NCI-H187 (cell line): Measurements from ENCODE around the gene CDC42EP3.

Experiments
- DNase-seq, 2 experiments: peaks; one replicate each; lab custom pipeline; 2025; lab: John Stamatoyannopoulos, UW

CDC42EP3 gene

DNA sequence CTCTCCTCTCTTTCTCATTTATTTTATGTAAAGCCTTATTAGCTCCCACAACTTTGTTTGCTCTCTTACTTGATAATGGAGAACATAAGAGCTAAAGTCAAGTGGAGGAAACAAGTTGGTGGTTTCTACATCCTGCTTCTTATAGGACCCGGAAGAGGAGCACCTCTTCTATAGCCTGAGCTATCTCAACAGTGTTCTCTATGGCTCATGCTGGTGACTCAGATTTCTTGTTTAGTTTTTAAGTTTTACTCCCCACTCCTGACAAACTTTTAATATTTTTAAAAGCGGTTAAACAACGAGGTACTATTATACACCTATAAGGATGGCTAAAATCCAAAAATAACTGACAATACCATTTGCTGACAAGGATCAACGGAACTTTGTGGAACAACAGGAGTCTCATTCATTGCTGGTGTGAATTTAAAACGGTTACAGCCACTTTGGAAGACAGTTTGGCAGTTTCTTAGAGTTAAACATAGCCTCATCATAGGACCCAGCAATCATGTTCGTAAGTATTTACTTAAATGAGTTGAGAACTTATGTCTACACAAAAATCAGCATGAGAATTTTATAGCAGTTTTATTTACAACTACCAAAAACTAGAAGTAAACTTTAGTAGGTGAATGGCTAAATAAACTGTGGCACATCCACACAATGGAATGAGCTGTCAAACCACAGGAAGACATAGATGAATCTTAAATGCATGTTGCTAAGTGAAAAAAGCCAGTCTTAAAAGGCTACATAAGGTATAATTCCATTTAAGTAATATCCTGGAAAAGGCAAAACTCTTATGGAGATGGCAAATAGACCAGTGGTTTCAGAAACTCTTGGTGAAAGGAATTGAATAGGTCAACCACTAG lies 12.7 kb upstream of the CDC42EP3 start:
- DNase-seq = no peak

DNA sequence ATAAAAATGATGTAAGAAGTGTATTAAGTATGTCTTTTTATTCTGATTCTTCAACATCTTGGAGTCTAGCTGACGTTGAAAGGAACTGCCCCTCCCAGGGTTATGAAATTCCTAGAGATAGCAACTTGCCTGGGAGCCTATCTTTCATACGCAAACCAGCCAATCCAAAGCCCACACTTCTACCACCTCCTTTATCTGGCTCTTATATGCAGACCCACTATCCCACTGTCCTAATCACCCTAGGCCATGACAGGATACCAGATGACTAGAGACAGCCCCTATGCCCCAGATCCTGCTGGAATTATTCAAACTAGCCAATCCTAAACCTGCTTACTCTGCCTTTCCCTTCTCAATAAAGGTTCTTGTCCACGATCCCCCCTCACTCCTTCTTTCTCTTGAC lies 11.8 kb upstream of the CDC42EP3 start:
- DNase-seq = no peak

DNA sequence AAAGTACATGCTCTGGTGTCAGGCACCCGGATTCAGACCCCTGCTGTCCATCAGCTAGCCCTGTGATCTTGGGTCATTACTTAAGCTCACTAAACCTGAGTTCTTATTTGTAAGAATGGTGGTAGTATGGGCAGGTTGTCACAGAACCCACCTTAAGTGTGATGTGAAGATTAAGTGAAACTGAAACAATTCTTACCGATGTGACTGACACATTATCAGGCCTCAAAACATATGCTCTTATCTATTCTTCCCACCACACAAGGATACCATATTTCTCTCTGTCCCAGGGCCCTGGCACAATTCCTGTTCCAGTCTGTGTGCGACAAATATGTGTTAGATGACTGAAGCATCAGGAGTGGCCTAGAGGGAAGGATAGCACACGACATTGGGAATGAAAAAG lies 11.0 kb upstream of the CDC42EP3 start:
- DNase-seq = no peak

DNA sequence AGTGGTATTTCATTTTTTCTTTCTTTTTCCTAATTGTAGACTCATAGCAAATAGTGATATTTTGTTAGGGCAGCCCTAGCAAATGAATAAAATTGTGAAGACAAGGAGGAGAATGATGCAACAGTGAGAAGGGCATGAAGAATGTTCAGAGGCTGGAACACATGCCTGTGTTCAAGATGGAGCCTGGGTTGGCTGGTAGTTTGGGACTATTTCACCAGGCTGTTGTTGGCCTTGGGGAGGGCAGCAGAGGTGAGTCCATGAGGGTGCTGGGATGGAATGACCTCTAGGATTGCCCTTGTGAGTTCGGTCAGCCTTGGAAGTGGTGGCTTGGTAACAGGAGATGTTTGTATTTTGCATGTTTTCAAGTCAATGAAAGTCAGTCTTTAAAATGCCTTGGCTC lies 10.1 kb upstream of the CDC42EP3 start:
- no peak for DNase-seq

DNA sequence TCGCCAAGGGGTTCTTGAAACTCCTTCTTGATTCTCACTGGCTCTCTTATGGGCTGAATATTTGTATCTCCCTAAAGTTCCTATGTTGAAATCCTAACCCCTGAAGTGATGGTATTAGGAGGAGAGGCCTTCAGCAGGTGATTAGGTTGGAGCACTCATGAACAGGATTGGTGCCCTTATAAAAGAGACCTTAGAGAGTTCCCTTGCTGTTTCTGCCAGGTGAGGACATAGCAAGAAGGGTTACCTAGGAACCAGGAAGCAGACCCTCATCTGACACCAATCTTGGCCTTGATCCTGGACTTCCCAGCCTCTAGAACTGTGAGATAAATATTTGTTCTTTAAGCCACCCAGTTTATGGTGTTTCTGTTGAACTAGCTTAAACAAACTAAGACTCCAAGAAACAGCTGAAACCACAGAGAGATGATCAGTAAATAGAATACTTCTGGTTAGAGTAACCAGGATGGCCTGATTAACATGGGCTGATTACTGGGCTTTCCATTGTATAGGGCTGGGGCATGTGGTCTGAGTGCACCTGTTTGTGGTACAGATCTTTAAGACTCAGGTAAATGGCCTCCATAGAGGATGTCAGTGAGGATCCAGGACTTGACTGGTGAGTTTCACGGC lies 7.7 kb upstream of the CDC42EP3 start:
- no peak for DNase-seq

DNA sequence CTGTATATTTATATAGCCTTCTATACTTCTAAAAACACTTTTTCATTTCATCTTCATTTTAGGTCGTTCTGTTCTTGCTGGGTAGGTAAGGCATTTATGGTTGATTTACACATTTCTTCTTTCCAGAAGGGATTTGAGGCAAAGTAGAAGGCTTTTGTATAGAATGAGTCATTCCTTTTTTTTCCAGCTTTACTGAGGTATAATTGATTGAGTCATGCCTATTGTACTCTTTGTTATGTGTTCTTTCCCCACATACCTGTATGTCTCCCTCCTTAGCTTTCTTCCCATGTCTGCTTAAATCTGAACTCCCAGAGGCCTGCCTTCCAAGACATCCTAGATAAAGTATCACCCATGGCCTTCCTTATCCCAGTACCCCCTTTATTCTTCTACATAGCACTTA lies 4.8 kb upstream of the CDC42EP3 start:
- no peak for DNase-seq

DNA sequence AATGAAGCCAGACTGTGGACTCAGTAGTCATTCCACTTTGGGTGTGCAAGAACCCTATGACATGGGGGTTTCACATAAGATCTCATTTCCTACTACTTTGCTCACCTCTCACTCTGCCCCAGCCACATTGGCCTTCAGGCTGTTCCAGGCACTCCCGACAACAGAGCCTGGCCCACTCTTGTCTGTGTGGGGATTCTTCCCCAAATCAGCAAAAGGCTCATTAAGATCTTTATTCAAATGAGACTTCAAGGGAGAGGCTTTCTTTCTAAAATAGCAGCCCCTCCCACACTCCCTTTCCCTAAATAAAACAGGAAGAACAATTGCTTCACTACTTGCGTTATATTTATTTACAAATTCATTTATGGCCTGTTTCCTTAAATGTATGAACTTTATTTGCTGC lies 3.5 kb upstream of the CDC42EP3 start:
- DNase-seq = no peak

DNA sequence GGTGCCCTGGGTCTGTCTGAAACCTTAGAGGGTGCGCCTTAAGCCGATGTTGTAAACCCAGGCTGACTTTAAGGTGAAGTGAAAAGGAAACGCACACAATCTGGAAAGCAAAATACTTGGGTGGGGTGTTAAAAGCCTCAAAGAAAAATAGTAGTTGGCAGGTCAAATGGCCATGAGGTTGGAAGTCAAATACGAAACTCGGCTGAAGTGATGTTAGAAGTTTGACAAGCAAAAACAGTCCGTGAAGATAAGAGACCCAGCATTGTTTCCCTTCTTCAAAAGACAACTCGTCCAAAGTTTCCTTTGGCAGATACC lies 1.4 kb upstream of the CDC42EP3 start:
- DNase-seq = no peak

DNA sequence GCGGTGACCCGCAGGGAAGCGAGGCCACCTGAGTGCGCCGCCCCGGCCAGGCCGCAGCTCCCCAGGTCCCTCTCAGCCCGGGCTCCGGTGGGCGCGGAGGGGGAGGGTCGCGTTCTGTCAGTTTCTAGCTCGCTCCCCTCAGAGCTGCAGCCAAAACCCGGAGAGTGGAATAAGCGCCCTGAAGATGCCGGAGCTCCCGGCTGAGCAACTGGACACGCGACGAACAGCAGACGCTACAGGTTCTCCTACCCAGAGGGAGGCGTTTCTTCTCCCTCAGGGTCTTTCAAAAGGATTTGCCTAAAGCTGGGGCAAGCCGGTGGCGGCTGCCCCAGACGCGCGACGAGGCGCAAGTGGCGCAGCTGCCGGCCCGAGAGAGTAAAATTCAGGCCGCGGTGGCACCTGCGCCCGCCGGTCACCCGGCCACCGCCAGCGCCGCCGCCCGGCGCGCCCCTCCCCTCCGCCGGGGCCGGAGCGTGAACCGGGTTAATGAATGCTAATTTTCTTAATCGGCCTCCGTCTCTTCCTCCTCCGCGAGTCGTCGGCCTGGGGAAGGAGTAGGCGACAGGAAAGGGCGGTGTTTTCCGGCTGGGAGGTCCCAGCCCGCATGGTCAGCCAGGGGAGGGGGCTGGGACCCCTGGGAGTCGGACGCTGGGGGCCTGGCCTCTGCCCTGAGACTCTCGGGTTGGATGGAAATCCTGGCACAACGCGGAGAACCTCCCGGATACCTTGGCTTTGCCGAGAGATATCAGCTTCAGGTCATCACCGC lies 845 bp upstream of the CDC42EP3 start:
- DNase-seq = peak; percentile 43 to 47

DNA sequence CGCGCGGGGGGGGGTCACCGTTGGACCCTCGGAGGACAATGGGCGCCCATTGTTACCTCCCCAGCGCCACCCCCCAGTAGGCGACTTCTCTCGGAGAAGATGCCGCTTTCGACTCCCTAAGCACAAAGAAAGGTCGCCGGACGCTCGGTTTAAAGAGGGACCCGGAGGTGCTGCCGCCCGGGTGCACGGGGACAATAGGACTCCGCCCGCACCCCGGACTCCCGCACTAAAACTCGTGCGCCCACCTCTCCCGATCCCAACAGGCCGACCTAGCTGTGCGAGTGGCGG lies 318 bp upstream of the CDC42EP3 start:
- no peak for DNase-seq

DNA sequence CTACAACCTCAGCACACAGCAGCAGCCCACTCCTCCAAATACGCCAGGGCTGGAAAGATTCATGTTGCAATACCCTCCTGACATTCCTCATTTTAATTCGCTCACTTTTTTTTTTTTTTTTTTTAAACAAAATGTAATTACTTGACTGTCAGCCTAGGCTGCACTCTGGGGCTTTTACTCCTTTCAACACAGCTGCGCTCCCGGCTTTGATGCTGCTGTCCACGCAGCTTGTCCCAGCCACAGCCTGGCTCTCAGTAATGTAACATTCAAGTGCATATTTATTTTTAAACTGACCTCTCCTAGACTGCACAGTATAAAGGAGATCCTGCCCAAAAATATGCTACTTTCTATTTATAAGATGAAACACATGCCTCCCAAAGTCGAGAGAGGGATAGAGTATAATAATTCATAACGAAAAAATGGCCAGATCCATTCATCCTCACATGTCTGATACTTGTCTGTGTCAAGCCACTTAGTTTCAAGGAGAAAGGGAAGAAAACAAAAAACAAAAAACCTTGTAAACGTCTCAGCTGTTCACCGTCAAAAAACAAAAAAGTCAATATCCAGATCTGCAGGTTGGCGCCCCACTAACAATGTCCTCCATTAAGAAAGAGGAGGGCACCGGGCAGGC lies 949 bp downstream of the CDC42EP3 start:
- DNase-seq = no peak

DNA sequence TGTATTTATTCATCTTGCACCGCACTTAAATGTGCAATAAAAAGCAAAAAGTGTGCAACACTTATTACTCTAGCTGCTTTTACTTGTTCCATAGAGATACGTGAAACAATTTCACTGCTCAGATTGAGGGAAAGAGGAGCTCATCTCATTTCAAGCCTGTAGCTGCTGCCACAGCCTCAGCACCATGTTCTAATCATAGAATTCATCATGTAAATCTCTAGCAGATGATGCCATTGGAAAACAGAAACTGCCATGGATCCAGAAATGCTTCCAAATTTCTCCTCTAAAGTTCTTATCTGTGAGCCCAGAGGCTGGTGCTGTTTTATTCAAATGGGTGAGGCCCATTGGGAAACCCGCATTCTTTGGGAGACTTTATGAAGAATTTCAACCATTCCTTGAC lies 2.0 kb downstream of the CDC42EP3 start:
- no peak for DNase-seq

DNA sequence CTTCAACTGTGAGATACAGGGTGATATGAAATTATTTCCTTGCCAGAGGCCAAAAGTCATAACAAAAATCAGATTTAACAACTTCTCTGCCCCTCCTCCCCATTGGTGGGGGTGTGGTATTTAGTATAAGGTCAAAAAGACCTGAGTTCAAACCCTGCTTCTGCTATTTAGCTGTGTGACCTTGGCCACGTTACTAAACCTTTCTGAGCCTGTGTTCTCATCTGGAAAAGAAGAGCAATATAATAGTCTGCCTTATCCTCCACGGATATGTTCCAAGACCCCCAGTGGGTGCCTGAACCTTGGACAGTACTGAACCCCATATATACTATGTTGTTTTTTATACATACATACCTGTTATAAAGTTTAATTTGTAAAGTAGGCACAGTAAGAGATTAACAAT lies 3.7 kb downstream of the CDC42EP3 start:
- DNase-seq = no peak

DNA sequence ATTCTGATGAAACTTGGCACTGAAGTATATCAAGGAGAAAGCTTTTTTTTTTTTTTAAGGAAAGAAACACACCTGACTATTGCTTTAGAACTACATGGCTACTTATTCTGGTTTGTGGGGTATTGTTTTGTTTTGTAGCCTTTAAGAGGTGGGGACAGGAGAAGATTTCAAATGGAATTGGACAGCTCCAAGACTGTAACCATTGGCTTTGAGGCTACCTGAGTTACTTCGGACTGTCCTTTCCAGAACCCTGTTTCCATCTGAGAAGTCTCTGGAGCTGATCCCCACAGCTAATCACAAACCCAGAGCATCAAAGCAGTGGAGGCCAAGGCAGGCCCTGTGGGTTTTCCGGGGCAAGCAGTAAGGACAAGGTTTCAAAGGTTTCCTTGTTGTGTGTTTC lies 4.7 kb downstream of the CDC42EP3 start:
- no peak for DNase-seq

DNA sequence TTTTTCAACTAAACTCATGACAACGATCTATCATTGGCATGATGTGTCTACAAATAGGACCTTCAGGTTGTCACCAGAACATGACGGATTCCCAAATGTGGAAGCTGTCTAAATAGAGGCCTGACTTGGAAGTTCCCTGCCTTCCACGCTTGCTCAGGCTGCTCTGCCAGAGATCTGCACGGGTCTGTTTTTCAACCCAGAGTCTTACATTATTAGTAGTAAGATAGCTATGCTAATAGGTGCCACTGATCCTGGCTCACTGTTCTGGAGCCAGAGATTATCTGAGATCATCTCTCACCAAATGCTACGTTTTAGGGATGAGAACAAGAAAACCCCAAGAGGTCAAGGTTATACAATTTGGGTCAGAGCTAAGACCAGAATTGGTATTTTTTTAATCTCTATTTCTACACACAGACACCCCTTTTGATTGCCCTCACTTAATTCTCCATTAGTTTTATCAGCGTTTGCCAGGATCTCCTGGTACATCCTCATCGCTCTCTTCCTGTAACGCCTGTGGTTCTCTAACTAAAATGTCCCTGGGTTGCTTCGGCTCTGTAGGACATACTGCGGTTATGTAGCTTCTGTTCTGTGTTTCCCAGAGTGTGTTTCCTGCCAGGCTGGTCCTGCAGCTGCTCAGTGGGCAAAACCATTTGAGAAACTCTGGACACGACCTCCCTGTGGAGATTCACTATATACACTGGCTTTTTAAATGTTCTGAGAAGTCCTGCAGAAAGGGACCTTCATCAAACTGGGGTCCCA lies 5.7 kb downstream of the CDC42EP3 start:
- DNase-seq = no peak

DNA sequence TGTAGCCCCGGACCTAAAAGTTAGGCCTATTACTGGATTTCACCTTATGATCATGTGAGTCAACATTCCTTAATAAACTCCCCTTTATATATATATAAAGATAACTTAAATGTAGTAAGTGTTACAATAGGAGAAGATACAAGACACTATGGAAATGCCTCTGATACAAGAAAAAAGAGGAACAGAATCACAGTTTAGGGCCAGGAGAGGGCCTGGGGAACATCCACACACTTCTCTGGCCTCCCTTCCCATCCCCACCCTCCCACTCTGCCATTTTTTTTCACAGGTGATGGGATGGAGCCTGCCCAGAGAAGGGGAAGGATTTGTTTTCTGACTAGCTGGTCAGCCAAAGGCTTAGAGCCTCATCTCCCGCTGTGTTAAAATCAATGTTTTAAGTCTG lies 6.4 kb downstream of the CDC42EP3 start:
- DNase-seq = no peak

DNA sequence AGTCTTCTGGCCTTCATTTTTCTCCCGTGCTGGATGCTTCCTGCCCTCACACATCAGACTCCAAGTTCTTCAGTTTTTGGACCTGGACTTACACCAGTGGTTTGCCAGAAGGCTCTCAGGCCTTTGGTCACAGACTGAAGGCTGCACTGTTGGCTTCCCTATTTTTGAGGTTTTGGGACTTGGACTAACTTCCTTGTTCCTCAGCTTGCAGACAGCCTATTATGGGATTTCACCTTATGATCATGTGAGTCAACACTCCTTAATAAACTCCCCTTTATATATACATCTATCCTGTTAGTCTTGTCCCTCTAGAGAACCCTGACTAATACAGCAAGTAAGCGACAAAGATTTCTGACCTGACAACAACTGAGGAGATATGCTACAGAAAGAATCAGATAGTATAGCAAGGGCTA lies 7.2 kb downstream of the CDC42EP3 start:
- no peak for DNase-seq

DNA sequence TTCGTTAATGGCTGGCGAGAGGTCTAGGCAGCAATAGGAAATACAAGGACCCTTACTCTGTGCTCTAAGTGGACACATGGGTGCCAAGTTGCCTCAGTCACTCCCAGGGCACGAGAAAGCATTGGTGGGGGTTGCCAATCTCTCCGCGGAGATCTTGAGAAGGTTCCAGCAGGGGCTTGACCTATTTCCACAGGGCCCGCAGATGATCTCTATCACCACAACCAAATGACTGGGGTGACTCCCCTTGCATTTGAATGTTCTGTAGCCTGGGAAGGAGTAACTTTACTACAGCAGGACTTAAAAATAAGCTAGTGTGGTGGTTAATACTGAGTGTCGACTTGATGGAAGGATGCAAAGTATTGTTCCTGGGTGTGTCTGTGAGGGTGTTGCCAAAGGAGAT lies 8.1 kb downstream of the CDC42EP3 start:
- no peak for DNase-seq

DNA sequence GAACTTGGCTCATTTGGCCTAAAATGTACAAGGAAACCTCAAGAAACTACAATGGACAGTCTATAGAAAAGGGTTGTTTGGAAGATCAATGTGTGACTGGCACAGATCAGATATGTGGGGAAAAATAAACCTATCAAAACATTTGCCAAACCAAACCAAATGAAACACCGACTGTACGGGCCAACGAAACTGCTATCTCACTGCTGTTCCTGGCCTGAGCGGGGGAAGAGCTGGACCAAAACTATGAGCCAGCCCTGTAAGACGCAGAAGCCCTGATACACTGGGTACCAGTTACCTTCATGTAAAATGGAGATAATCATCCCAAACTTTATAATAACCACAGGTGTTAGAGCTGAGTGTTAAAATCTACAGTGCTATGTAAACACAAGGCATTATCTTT lies 11.7 kb downstream of the CDC42EP3 start:
- DNase-seq = no peak

DNA sequence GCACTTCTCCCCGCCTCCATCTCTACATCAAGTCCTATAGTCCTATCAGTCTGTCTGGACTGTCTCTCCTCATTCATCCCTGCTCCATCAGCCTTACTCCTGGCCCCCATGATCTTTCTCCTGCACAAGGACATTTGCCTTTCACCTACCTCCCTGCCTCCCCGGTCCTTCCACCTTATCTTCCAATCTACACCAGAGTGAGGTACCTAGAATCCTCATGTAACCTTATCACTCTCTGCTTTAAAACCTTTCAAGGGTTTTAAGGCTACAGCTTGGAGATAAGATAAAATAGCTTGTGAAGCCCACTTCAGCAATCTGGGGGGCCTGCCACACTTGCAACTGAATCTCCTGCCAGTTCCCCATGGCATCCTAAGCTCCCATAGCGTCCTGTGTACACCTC lies 12.8 kb downstream of the CDC42EP3 start:
- DNase-seq = no peak

DNA sequence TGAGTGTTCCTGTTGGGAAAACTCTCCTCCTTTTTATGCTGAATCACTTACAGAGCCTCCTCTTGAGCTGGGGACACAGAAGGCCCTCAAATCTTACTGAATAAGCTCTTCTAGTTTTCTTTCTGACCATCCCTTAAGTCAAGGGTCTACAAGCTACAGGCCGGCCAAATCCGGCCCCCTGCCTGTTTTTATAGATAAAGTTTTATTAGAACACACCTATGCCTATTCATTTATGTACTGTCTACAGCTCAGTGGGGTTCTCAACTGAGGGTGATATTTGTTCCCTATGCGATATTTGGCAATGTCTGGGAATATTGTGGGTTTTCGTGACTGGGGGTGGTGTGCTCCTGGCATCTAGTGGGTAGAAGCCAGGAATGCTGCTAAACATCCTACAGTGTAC lies 14.0 kb downstream of the CDC42EP3 start:
- DNase-seq = no peak
